GM12878 (cell line): ENCODE measurements around the gene TMEM120B. TPM values are rescaled to one million over a fixed set of nuclear protein-coding genes. Genes with fewer than 3 reads are reported as not detected.
A peak's percentile ranks its signal among the peaks of the same experiment; 100 is the strongest.

Experiments
- ATAC-seq: fragments of 200-7000 bp; cut with Tn5 transposase; 3 replicates; pipeline ENCODE4 v1.9.1; 2020; ENCODE audit warnings: mild to moderate bottlenecking, moderate library complexity
- BruUV-seq: library from RNA; stranded (reverse); fragments of 400-500 nt; replicated peaks from 2 replicates; lab custom pipeline; 2021; lab: Mats Ljungman, UMichigan
- CTCF ChIA-PET: fragments of 300-600 bp; sonication (Branson Sonifier 250); formaldehyde crosslinking; extraction: SDS; loops from one replicate; lab custom pipeline; 2021; ENCODE audit warnings: inconsistent platforms; lab: Yijun Ruan, JAX
- POLR2A ChIA-PET: fragments of 350-600 bp; formaldehyde crosslinking; extraction: SDS; loops from one replicate; lab custom pipeline; 2021; ENCODE audit warnings: inconsistent platforms; lab: Charles Lee
- RAD21 ChIA-PET: fragments of 300-600 bp; sonication (Branson Sonifier 250); formaldehyde crosslinking; loops from one replicate; lab custom pipeline; 2023; ENCODE audit warnings: antibody characterized with exemption; ENCODE audit not compliant: unreplicated experiment; lab: Charles Lee
- SMC1A ChIA-PET: fragments of 300-600 bp; sonication (Branson Sonifier 250); formaldehyde crosslinking; loops from one replicate; lab custom pipeline; 2023; ENCODE audit not compliant: unreplicated experiment, uncharacterized antibody; lab: Charles Lee
- DNase-seq: peaks from one replicate; pipeline ENCODE4 v3.0.0-alpha.2; 2011; ENCODE audit warnings: low read depth, low spot score
- FAIRE-seq: peaks from 3 replicates; lab custom pipeline; 2011; peaks lifted over from hg19 to GRCh38; lab: Jason Lieb, UNC
- H2AFZ ChIP-seq: 2 replicates; pipeline ENCODE4 v1.6.0; 2011; ENCODE audit warnings: low read depth, low read length, control low read depth; ENCODE audit not compliant: control insufficient read depth
- H3K27ac ChIP-seq: 2 replicates; pipeline ENCODE4 v1.5.1; 2011; ENCODE audit warnings: control low read depth; ENCODE audit not compliant: control insufficient read depth, insufficient read depth
- H3K27me3 ChIP-seq, 2 experiments: replicated peaks in 1 of 2; 2 replicates each; pipeline versions ENCODE4 v1.6.0 to v1.6.1; 2011; ENCODE audit warnings: low read length in 1 of 2; ENCODE audit not compliant: control insufficient read depth in 2 of 2, insufficient read depth in 2 of 2
- H3K36me3 ChIP-seq, 2 experiments: 2 replicates each; pipeline ENCODE4 v1.5.1; 2011; ENCODE audit warnings: low read length in 1 of 2; ENCODE audit not compliant: control insufficient read depth in 2 of 2, insufficient read depth in 2 of 2
- H3K4me1 ChIP-seq: 2 replicates; pipeline ENCODE4 v1.6.1; 2011; ENCODE audit warnings: mild to moderate bottlenecking, low read length, moderate library complexity, mixed read lengths; ENCODE audit not compliant: control insufficient read depth, insufficient read depth
- H3K4me2 ChIP-seq: 2 replicates; pipeline ENCODE4 v1.6.0; 2011; ENCODE audit warnings: control low read depth; ENCODE audit not compliant: control insufficient read depth, insufficient read depth
- H3K4me3 ChIP-seq: fragments of 200-600 bp; sonication (generic); 2 replicates; pipeline ENCODE4 v1.5.1; 2016
- H3K79me2 ChIP-seq: 2 replicates; pipeline ENCODE4 v1.6.0; 2011; ENCODE audit warnings: low read length; ENCODE audit not compliant: control insufficient read depth, insufficient read depth
- H3K9ac ChIP-seq: 2 replicates; pipeline ENCODE4 v1.8.0; 2011; ENCODE audit warnings: low read length, control low read depth, mixed read lengths; ENCODE audit not compliant: control insufficient read depth, insufficient read depth
- H3K9me3 ChIP-seq: replicated peaks from 3 replicates; pipeline ENCODE4 v1.5.1; 2011; ENCODE audit warnings: mild to moderate bottlenecking, low read length; ENCODE audit not compliant: control insufficient read depth, insufficient read depth
- H4K20me1 ChIP-seq: 2 replicates; pipeline ENCODE4 v1.6.0; 2011; ENCODE audit not compliant: control insufficient read depth, insufficient read depth
- BMI1 ChIP-seq: fragments of 450-650 bp; IDR thresholded peaks from 2 replicates; pipeline ENCODE4 v1.6.1; 2016; ENCODE audit warnings: mild to moderate bottlenecking, moderate library complexity, borderline replicate concordance
- POLR2A ChIP-seq: IDR thresholded peaks from 2 replicates; pipeline ENCODE4 v1.6.1; 2011; ENCODE audit warnings: low read depth, mild to moderate bottlenecking, low read length
- RBBP5 ChIP-seq: fragments of 200-600 bp; sonication (generic); conservative IDR thresholded peaks from 2 replicates; pipeline ENCODE4 v1.6.1; 2016
- SMC3 ChIP-seq: IDR thresholded peaks from 2 replicates; pipeline ENCODE4 v1.6.1; 2011; ENCODE audit warnings: low read length, improper control_type of control experiment, borderline replicate concordance
- WGBS: methylation state at CpG from one replicate; pipeline ENCODE4 v1.1.6; 2016; ENCODE audit warnings: low lambda C conversion rate; ENCODE audit not compliant: insufficient replicate concordance, insufficient coverage; ENCODE audit errors: missing lambda C conversion rate; 5-methylcytosine and 5-hydroxymethylcytosine counted together
- in situ Hi-C: fragments of 300-500 bp; cut with MboI; formaldehyde crosslinking; loops from 9 replicates; pipeline ENCODE4 v1.14.3; 2018; ENCODE audit warnings: mixed read lengths
- intact Hi-C: fragments of 100-400 bp; cut with micrococcal nuclease; formaldehyde crosslinking; loops from one replicate; pipeline ENCODE4 v1.14.2; 2022; ENCODE audit not compliant: unreplicated experiment
- polyA plus RNA-seq, 11 experiments: library from polyadenylated mRNA; depleted of rRNA in 4 of 11; unstranded in 6 of 11; stranded (reverse) in 5 of 11; fragments of >200 nt; fragmentation: Nextera tagmentation in 4 of 11; fragmentation: Illumina TruSeq in 1 of 11; extraction: Ambion mirVana in 4 of 11; extraction: Trizol in 1 of 11; gene quantifications; 1 replicate in 1 of 11; 2 replicates in 10 of 11; pipeline versions ENCODE4 v1.2.1 to v1.2.3, GENCODE V29; 2011 to 2016; ENCODE audit warnings: inconsistent platforms in 2 of 11, missing spikeins in 2 of 11, low read depth in 1 of 11
- total RNA-seq, 4 experiments: library from RNA; depleted of rRNA in 3 of 4; stranded (reverse); fragments of >200 nt in 3 of 4; fragmentation: Illumina TruSeq in 1 of 4; extraction: Trizol in 1 of 4; gene quantifications; 2 replicates each; pipeline versions ENCODE4 v1.2.1 to v1.2.3, GENCODE V29; 2013 to 2021

The TMEM120B gene
- total and polyA plus RNA-seq, 10 of the 15 experiments (the other 5 are each of a cell fraction or from before 2014, with no cell fraction given): 4.0 to 26.2 (median 9.2) TPM

DNA sequence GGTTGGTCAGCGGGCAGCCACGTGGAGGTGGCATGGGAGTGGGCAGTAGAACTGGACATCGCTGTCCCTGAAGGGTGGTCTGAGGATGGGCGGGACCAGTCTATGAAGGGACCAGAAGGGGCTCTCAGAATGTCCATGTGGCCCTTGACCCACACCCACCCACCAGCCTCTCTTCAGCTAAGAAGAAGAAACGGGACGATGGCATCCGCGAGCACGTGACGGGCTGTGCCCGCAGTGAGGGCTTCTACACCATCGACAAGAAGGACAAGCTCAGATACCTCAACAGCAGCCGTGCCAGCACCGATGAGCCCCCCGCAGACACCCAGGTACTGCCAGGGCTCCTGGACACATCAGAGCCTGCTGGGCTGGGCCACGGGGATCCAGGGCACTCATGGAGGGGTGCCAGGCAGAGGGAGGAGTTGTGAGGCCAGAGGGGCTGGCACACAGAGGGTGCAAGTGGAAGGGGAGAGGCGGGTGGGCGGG is 112.5 kb downstream of the TMEM120B start:
- SMC1A ChIA-PET: interaction anchor here (1.4 kb wide), 1 partner anchor 31 kb away, joined by 4 read pairs; no protein-coding TSS in a partner anchor

DNA sequence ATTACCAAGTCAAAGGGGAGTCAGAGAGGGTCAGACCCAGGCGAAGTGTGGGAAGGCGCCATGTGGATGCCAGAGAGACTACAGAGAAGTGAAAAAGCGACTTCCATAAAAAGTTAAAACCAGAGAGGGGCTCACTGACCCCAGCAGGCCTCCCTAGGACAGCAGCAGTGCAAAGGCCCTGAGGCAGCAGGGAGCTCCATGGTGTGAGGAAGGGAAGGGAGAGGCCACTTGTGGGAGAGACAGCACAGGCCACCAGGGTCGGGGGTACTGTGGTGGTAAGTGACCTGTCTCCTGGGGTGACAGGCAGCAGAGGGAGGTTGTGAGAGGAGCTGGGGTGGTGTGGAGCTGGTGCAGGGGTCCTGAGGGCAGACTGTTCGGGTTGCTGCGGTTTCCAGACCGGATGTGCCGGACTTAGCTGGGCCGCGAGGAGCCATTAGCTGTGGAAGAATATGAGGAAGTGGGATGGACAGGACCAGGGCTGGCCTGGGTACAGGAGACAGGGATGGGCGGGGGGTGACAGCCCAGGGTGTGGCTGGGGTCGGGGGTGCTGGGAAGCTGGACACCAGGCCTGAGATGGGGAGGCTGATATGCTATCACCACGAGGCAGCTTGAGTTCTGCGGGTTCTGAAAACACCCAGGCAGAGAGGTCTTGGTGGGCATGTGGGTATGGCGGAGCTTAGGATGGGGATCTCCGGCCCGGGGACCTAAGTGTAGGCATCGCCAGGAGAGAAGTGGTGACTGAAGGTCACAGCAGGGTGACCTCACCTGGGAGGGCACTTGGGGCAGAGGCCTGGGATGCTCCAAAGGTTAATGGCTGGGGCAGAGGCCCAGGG is 114.0 kb downstream of the TMEM120B start:
- Histone ChIP-seq H3K4me2 (no peak overlapping the region), H3K79me2 (no peaks in the 10 kb centered on the region), H3K36me3 (peaks cover 8 to 25% of the 10 kb centered on the region in 2 experiments; a peak in 3 of 4 replicates), H2AFZ (no peak overlapping the region), H3K9me3 (no peaks in the 10 kb centered on the region), H3K9ac (no peak overlapping the region), H3K27ac (no peak overlapping the region)
- ATAC-seq: no peak
- POLR2A ChIA-PET: no interaction called here
- RAD21 ChIA-PET: no interaction called here
- in situ Hi-C loops: no loop called here
- SMC1A ChIA-PET: no interaction called here
- BruUV-seq: no TSS peak
- WGBS: 89% methylated on average over 16 of the region's 18 CpGs
- TF ChIP-seq SMC3 (no peak), POLR2A (peak; percentile 43)
- TF ChIP-seq, all 136 proteins: peak for 1
- no peaks in the 10 kb centered on the region for H3K27me3 ChIP-seq
- CTCF ChIA-PET: interaction anchor here (0.6 to 2.1 kb wide), 4 partner anchors 11 to 510 kb away, joined by 3 to 8 read pairs (median 4); no protein-coding TSS in a partner anchor
- no peak for DNase-seq
- intact Hi-C loops: no loop called here
- no peaks in the 10 kb centered on the region; the same call in 1 of the 2 replicates for H4K20me1 ChIP-seq
- no peaks in the 10 kb centered on the region for H3K4me1 ChIP-seq
- FAIRE-seq: no peak
- no peak overlapping the region for H3K4me3 ChIP-seq

More for the DNA sequence above, 112.5 kb downstream of the TMEM120B start:
- no peaks in the 10 kb centered on the region for H3K79me2 ChIP-seq
- WGBS: 99% methylated on average over 16 of the region's 18 CpGs
- no peaks in the 10 kb centered on the region; the same call in 1 of the 2 replicates for H4K20me1 ChIP-seq
- no peaks in the 10 kb centered on the region for H3K9me3 ChIP-seq
- CTCF ChIA-PET: interaction anchor here (0.9 kb wide), 1 partner anchor 31 kb away, joined by 3 read pairs; no protein-coding TSS in a partner anchor
- intact Hi-C loops: no loop called here
- no peak overlapping the region for H3K4me3 ChIP-seq
- H3K4me2 ChIP-seq: no peak overlapping the region
- FAIRE-seq (no peak), ATAC-seq (no peak), DNase-seq (no peak)
- no peaks in the 10 kb centered on the region for H3K27me3 ChIP-seq
- POLR2A ChIA-PET: no interaction called here
- no TSS peak for BruUV-seq
- no peaks in the 10 kb centered on the region for H3K4me1 ChIP-seq
- no peak overlapping the region for H2AFZ ChIP-seq
- in situ Hi-C loops: no loop called here
- H3K9ac ChIP-seq: no peak overlapping the region
- RAD21 ChIA-PET: no interaction called here
- H3K36me3 ChIP-seq: peaks cover 17 to 23% of the 10 kb centered on the region in 2 experiments; a peak in 3 of 4 replicates
- no peak overlapping the region for H3K27ac ChIP-seq
- TF ChIP-seq RBBP5: no peak
- TF ChIP-seq BMI1: no peak
